Cortex of kidney (tissue), 1 donor: Measurements from ENCODE around the gene TTC23L.
"Not testable (repeated sequence)": the region's sequence is repeated elsewhere in the genome, so short reads cannot be mapped to it uniquely, and the experiment has no call there.

Source experiments
- DNase-seq: peaks from one replicate; lab custom pipeline; 2025; lab: John Stamatoyannopoulos, UW

TTC23L gene

GRCh38 chr5:34923256-34923655 lies 84.3 kb downstream of the TTC23L start:
- not testable (repeated sequence) for DNase-seq

- DNase-seq = no peak
Measured at GRCh38 chr5:34923694-34924461, 84.9 kb downstream of the TTC23L start.

- no peak for DNase-seq
Measured at GRCh38 chr5:34924462-34924765, 85.5 kb downstream of the TTC23L start.

- DNase-seq = no peak
Measured at GRCh38 chr5:34926318-34926888, 87.4 kb downstream of the TTC23L start.

GRCh38 chr5:34927785-34928184 lies 88.8 kb downstream of the TTC23L start:
- DNase-seq = no peak

GRCh38 chr5:34928267-34928666 lies 89.3 kb downstream of the TTC23L start:
- DNase-seq = no peak

GRCh38 chr5:34929134-34929719 lies 90.3 kb downstream of the TTC23L start, which contains the start of gene DNAJC21:
TSS of gene DNAJC21 (plus strand) at chr5:34929559. CDS start at chr5:34929820, 261 bp downstream.
- peak; percentile 63 for DNase-seq

GRCh38 chr5:34929720-34930461 lies 90.9 kb downstream of the TTC23L start:
- DNase-seq = peak; percentile 13

GRCh38 chr5:34930462-34930844 lies 91.5 kb downstream of the TTC23L start:
- no peak for DNase-seq

- no peak for DNase-seq
Measured at GRCh38 chr5:34930870-34931269, 91.9 kb downstream of the TTC23L start.

GRCh38 chr5:34932947-34933346 lies 94.0 kb downstream of the TTC23L start:
- no peak for DNase-seq

GRCh38 chr5:34941936-34942335 lies 103.0 kb downstream of the TTC23L start:
- DNase-seq = no peak

GRCh38 chr5:34944044-34944443 lies 105.1 kb downstream of the TTC23L start:
- DNase-seq = no peak

GRCh38 chr5:34944460-34945047 lies 105.6 kb downstream of the TTC23L start:
- no peak for DNase-seq
